Neural progenitor cell (in vitro differentiated cells): Measurements from ENCODE around the gene APEH. TPM values are rescaled to one million over a fixed set of nuclear protein-coding genes. Genes with fewer than 3 reads are reported as not detected.
"Not testable (repeated sequence)": the region's sequence is repeated elsewhere in the genome, so short reads cannot be mapped to it uniquely, and the experiment has no call there.

Source experiments
- DNase-seq: peaks from one replicate; pipeline ENCODE4 v3.0.0-alpha.2; 2016; ENCODE audit warnings: low spot score
- H2AFZ ChIP-seq: fragments of 200-600 bp; sonication (generic); replicated peaks from 2 replicates; pipeline ENCODE4 v1.6.1; 2016; ENCODE audit warnings: antibody characterized with exemption
- H3F3A ChIP-seq: fragments of 200-600 bp; sonication (generic); 2 replicates; pipeline ENCODE4 v1.6.1; 2016; ENCODE audit warnings: antibody characterized with exemption, low read depth
- H3K27ac ChIP-seq: fragments of 200-600 bp; sonication (generic); 2 replicates; pipeline ENCODE4 v1.5.1; 2016; ENCODE audit warnings: mild to moderate bottlenecking
- H3K27me3 ChIP-seq: fragments of 200-600 bp; sonication (generic); 2 replicates; pipeline ENCODE4 v1.6.1; 2016; ENCODE audit warnings: mild to moderate bottlenecking, moderate library complexity
- H3K36me3 ChIP-seq: fragments of 200-600 bp; sonication (generic); 2 replicates; pipeline ENCODE4 v1.5.1; 2016
- H3K4me1 ChIP-seq: fragments of 200-600 bp; sonication (generic); 2 replicates; pipeline ENCODE4 v1.6.1; 2016; ENCODE audit warnings: mixed run types
- H3K4me2 ChIP-seq: fragments of 200-600 bp; sonication (generic); 2 replicates; pipeline ENCODE4 v1.6.1; 2016
- H3K4me3 ChIP-seq: fragments of 200-600 bp; sonication (generic); 2 replicates; pipeline ENCODE4 v1.5.1; 2016
- H3K79me2 ChIP-seq: fragments of 200-600 bp; sonication (generic); 2 replicates; pipeline ENCODE4 v1.6.1; 2016; ENCODE audit warnings: low read depth
- H3K9ac ChIP-seq: fragments of 200-600 bp; sonication (generic); 2 replicates; pipeline ENCODE4 v1.6.1; 2016
- H3K9me3 ChIP-seq: fragments of 200-600 bp; sonication (generic); 2 replicates; pipeline ENCODE4 v1.5.1; 2016; ENCODE audit warnings: low read depth
- H4K20me1 ChIP-seq: fragments of 200-600 bp; sonication (generic); 2 replicates; pipeline ENCODE4 v1.6.1; 2016; ENCODE audit warnings: low read depth
- H3K27ac Mint-ChIP-seq: 3 replicates; pipeline ENCODE4 v1.8.0; 2021; ENCODE audit warnings: mixed read lengths
- H3K27me3 Mint-ChIP-seq: 2 replicates; pipeline ENCODE4 v1.8.0; 2022; ENCODE audit warnings: low read depth, mild to moderate bottlenecking, inconsistent platforms, moderate library complexity, mixed read lengths; ENCODE audit not compliant: insufficient read depth
- H3K36me3 Mint-ChIP-seq: 3 replicates; pipeline ENCODE4 v1.8.0; 2021; ENCODE audit warnings: mixed read lengths
- H3K4me1 Mint-ChIP-seq: 3 replicates; pipeline ENCODE4 v1.8.0; 2021; ENCODE audit warnings: mixed read lengths
- H3K4me3 Mint-ChIP-seq: 3 replicates; pipeline ENCODE4 v1.8.0; 2021; ENCODE audit warnings: mild to moderate bottlenecking, moderate library complexity, mixed read lengths
- H3K9me3 Mint-ChIP-seq: 3 replicates; pipeline ENCODE4 v1.8.0; 2020; ENCODE audit warnings: mixed read lengths
- EZH2 ChIP-seq: fragments of 200-600 bp; sonication (generic); IDR thresholded peaks from 2 replicates; pipeline ENCODE4 v1.6.1; 2017; ENCODE audit warnings: antibody characterized with exemption, mild to moderate bottlenecking, moderate library complexity
- EZH2phosphoT487 ChIP-seq: fragments of 200-600 bp; sonication (generic); IDR thresholded peaks from 2 replicates; pipeline ENCODE4 v1.6.1; 2017; ENCODE audit warnings: antibody characterized with exemption
- total RNA-seq: library from RNA; depleted of rRNA; stranded (reverse); fragments of >200 nt; gene quantifications from 2 replicates; pipeline ENCODE4 v1.2.3, GENCODE V29; 2015; ENCODE audit warnings: low replicate concordance
- TF ChIP-seq, protein P1 (sequence below): fragments of 200-600 bp; sonication (generic); IDR thresholded peaks from 2 replicates; pipeline ENCODE4 v1.5.1; 2017; ENCODE audit warnings: antibody characterized with exemption, mild to moderate bottlenecking

The APEH gene
- total RNA-seq, 1 donor from 2014 or later, result 132 TPM

DNA sequence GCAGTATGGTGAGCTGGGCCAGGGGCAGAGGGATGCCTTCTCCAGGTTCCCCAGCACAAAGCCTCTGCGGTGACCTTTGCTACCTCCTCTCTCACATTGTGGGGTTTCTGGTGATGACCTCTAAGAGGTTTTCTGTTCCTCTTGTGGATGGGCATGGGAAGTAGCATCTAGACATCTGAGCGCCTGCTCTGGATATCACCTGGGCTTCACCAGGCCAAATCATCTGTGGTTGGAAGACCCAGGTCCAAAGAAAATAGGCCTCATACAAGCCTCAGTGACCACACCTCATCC, 7.0 kb downstream of the APEH start:
- peaks cover 16% of the 10 kb centered on the region for H3K27me3 ChIP-seq
- no peaks in the 10 kb centered on the region for H3K4me1 ChIP-seq
- no peaks in the 10 kb centered on the region for H3K79me2 ChIP-seq
- no peak overlapping the region for H3K4me3 ChIP-seq
- H3K27ac ChIP-seq, result no peak overlapping the region
- H2AFZ ChIP-seq, result no peak overlapping the region
- H3K9ac ChIP-seq, result no peak overlapping the region
- Mint-ChIP-seq H3K27me3 (peaks cover 3% of the 10 kb centered on the region), H3K27ac (no peak overlapping the region), H3K4me3 (no peak overlapping the region), H3K9me3 (no peaks in the 10 kb centered on the region), H3K36me3 (peaks cover 16% of the 10 kb centered on the region), H3K4me1 (no peaks in the 10 kb centered on the region)
- no peak overlapping the region for H3K4me2 ChIP-seq
- no peaks in the 10 kb centered on the region for H3F3A ChIP-seq
- no peaks in the 10 kb centered on the region for H3K9me3 ChIP-seq
- no peaks in the 10 kb centered on the region for H3K36me3 ChIP-seq
- no peak for DNase-seq
- no peak for TF ChIP-seq EZH2
- TF ChIP-seq EZH2phosphoT487, result no peak
- no peaks in the 10 kb centered on the region for H4K20me1 ChIP-seq

DNA sequence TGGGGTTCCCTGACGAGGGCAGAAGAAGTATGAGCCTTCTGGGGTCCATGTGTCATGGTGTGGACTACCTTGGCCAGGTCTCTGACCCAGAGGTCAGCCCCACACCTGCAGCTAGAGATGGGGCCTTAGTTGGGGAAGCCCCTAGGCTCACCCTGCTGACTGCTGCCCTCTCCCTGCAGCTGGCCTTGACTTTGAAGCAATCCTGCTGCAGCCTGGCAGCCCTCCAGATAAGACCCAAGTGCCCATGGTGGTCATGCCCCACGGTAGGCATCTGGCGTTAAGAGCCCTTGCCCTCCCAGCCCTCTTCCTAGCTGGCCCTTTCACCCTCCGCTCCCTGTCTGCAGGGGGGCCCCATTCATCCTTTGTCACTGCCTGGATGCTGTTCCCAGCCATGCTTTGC, 7.4 kb downstream of the APEH start:
- Histone ChIP-seq H3K4me3 (no peak overlapping the region), H3K4me1 (no peaks in the 10 kb centered on the region), H4K20me1 (no peaks in the 10 kb centered on the region), H3K9ac (no peak overlapping the region), H3K27ac (no peak overlapping the region), H2AFZ (no peak overlapping the region), H3K79me2 (no peaks in the 10 kb centered on the region), H3K9me3 (no peaks in the 10 kb centered on the region), H3K36me3 (no peaks in the 10 kb centered on the region), H3F3A (no peaks in the 10 kb centered on the region), H3K4me2 (no peak overlapping the region), H3K27me3 (peaks cover 19% of the 10 kb centered on the region)
- Mint-ChIP-seq H3K9me3 (no peaks in the 10 kb centered on the region), H3K4me1 (no peaks in the 10 kb centered on the region), H3K27ac (no peak overlapping the region), H3K36me3 (peaks cover 16% of the 10 kb centered on the region), H3K27me3 (peaks cover 3% of the 10 kb centered on the region), H3K4me3 (no peak overlapping the region)
- DNase-seq, result no peak
- TF ChIP-seq EZH2phosphoT487, result no peak
- TF ChIP-seq EZH2, result no peak
- TF ChIP-seq, protein P1, sequence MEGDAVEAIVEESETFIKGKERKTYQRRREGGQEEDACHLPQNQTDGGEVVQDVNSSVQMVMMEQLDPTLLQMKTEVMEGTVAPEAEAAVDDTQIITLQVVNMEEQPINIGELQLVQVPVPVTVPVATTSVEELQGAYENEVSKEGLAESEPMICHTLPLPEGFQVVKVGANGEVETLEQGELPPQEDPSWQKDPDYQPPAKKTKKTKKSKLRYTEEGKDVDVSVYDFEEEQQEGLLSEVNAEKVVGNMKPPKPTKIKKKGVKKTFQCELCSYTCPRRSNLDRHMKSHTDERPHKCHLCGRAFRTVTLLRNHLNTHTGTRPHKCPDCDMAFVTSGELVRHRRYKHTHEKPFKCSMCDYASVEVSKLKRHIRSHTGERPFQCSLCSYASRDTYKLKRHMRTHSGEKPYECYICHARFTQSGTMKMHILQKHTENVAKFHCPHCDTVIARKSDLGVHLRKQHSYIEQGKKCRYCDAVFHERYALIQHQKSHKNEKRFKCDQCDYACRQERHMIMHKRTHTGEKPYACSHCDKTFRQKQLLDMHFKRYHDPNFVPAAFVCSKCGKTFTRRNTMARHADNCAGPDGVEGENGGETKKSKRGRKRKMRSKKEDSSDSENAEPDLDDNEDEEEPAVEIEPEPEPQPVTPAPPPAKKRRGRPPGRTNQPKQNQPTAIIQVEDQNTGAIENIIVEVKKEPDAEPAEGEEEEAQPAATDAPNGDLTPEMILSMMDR, result no peak

DNA sequence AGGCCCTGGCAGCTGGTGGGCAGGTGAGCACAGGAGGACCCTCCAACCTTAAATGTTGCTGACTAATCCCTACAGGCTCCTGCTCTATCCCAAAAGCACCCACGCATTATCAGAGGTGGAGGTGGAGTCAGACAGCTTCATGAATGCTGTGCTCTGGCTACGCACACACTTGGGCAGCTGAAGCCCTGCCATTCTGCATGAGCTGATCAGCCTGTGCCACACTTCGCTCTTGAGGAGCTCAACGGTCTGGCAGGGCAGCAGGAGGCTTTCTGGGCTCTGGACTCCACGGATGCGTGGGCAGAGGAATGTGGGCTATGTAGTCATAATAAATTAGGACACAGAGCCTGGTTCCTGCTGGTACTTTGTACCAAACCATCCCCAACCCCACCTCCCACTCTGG, 9.0 kb downstream of the APEH start:
- no peaks in the 10 kb centered on the region for H3K9me3 ChIP-seq
- TF ChIP-seq EZH2phosphoT487, result no peak
- TF ChIP-seq, protein P1, result no peak
- TF ChIP-seq EZH2, result no peak
- Mint-ChIP-seq H3K27me3 (peaks cover 3% of the 10 kb centered on the region), H3K4me1 (peaks cover 4% of the 10 kb centered on the region), H3K36me3 (peaks cover 14% of the 10 kb centered on the region), H3K4me3 (no peak overlapping the region), H3K27ac (no peak overlapping the region), H3K9me3 (no peaks in the 10 kb centered on the region)
- no peak overlapping the region for H2AFZ ChIP-seq
- H3K27ac ChIP-seq, result no peak overlapping the region
- no peak overlapping the region for H3K4me3 ChIP-seq
- peaks cover 19% of the 10 kb centered on the region for H3K27me3 ChIP-seq
- no peaks in the 10 kb centered on the region for H3K36me3 ChIP-seq
- H3K79me2 ChIP-seq, result no peaks in the 10 kb centered on the region
- H3K4me1 ChIP-seq, result no peaks in the 10 kb centered on the region
- H3F3A ChIP-seq, result peaks cover 9% of the 10 kb centered on the region
- no peak overlapping the region for H3K4me2 ChIP-seq
- H4K20me1 ChIP-seq, result no peaks in the 10 kb centered on the region
- no peak for DNase-seq
- H3K9ac ChIP-seq, result no peak overlapping the region

DNA sequence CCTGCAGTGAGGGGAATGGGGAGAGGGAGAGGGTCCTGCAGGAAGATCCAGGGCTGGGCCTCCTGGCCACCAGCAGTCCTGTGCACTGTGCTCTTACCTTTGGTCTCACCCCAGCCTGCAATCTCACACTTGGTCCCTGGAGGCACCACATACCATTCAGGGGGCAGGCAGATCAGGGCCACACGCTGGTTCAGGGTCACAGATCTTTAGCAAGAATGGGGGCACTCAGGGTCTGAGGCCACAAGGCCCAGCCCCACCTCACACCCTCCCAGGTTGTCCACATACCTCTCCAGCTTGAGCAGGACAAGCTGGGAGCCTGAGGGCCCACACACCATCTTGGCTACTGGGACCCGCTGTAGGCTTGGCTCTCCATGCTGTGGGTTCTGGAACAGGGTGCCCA, 10.3 kb downstream of the APEH start:
- not testable (repeated sequence) for H3K4me3 Mint-ChIP-seq, H3K4me1 Mint-ChIP-seq, H3K27ac ChIP-seq, H3K27ac Mint-ChIP-seq, H3K36me3 ChIP-seq, H3K9ac ChIP-seq, H3K4me2 ChIP-seq, H4K20me1 ChIP-seq, H3K4me1 ChIP-seq, H3K4me3 ChIP-seq, H3K79me2 ChIP-seq, H3K9me3 Mint-ChIP-seq, DNase-seq, H3K27me3 Mint-ChIP-seq, H3K9me3 ChIP-seq, H2AFZ ChIP-seq
- H3K36me3 Mint-ChIP-seq, result peaks cover 12% of the 10 kb centered on the region
- peaks cover 19% of the 10 kb centered on the region for H3K27me3 ChIP-seq
- H3F3A ChIP-seq, result peaks cover 19% of the 10 kb centered on the region

DNA sequence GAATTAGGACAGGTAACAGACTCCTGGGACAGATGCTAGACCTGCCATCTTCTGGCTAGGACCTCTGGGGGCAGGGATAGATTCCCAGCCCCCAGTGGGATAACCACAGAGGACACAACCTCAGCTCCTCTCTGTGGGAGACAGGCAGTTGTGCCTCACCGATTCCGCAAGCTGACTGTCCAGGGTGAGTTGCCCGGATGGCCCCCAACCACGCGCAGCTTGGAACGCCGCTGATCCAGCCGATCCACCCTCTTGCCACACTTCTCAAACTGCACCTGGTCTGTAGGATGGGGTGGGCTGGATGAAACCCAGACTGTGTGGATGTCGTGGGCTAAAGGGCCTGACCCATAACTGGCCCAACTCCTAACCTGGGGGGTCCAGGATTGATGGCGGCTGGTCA, 11.0 kb downstream of the APEH start:
- H4K20me1 ChIP-seq, H2AFZ ChIP-seq, H3K4me1 ChIP-seq, H3K27ac Mint-ChIP-seq, DNase-seq, H3K9me3 ChIP-seq, H3K27me3 Mint-ChIP-seq, H3K79me2 ChIP-seq, H3K36me3 Mint-ChIP-seq, H3K9ac ChIP-seq, H3K9me3 Mint-ChIP-seq, H3K36me3 ChIP-seq, H3K4me3 ChIP-seq, H3K4me2 ChIP-seq, H3K27ac ChIP-seq: not testable (repeated sequence)
- peaks cover 19% of the 10 kb centered on the region for H3F3A ChIP-seq
- H3K4me3 Mint-ChIP-seq, result peak overlapping the region; percentile 59
- H3K4me1 Mint-ChIP-seq, result peaks cover 11% of the 10 kb centered on the region
- H3K27me3 ChIP-seq, result peaks cover 19% of the 10 kb centered on the region

DNA sequence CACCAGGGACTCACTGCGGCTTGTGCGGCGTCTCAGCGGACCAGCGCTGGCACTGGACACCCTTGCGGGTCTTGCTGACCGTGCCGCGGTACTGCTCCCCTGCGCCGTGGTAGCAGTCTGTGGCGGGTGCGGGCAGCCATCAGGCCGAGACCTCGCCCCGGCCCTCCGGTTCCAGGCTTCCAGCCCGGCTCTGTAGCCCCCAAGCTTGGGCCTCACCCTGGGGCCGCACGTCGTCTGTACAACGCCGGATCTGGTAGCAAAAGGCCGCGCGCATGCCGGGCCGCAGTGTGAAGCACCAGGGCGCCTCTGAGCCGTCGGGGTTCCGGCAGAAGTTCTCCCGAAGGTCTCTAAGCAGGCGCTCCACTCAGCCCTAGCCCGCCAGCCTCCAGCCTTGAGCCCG, 11.7 kb downstream of the APEH start:
- not testable (repeated sequence) for H3K9me3 Mint-ChIP-seq, H3K27ac ChIP-seq, DNase-seq, H3K9me3 ChIP-seq, H2AFZ ChIP-seq, H3K9ac ChIP-seq, H3K36me3 Mint-ChIP-seq, H3K27ac Mint-ChIP-seq, H3K36me3 ChIP-seq, H4K20me1 ChIP-seq, H3K4me3 Mint-ChIP-seq, H3K4me1 ChIP-seq, H3K27me3 Mint-ChIP-seq
- peaks cover 19% of the 10 kb centered on the region for H3K27me3 ChIP-seq
- H3K4me2 ChIP-seq, result peak overlapping the region; percentile 68
- H3K4me1 Mint-ChIP-seq, result peaks cover 17% of the 10 kb centered on the region
- peaks cover 19% of the 10 kb centered on the region for H3F3A ChIP-seq
- peak overlapping the region; percentile 41 for H3K4me3 ChIP-seq
- peaks cover 12% of the 10 kb centered on the region for H3K79me2 ChIP-seq
